HG03108 (cell line): ENCODE results near the gene MEIS3.

Experiments
- ATAC-seq: cut with Tn5 transposase; IDR thresholded peaks from one replicate; pipeline ENCODE4 v1.9.1; 2021; ENCODE audit warnings: moderate library complexity; ENCODE audit not compliant: unreplicated experiment

MEIS3 gene

GRCh38 chr19:47435883-47436417 lies 16.6 kb upstream of the MEIS3 start:
- no peak for ATAC-seq

DNA sequence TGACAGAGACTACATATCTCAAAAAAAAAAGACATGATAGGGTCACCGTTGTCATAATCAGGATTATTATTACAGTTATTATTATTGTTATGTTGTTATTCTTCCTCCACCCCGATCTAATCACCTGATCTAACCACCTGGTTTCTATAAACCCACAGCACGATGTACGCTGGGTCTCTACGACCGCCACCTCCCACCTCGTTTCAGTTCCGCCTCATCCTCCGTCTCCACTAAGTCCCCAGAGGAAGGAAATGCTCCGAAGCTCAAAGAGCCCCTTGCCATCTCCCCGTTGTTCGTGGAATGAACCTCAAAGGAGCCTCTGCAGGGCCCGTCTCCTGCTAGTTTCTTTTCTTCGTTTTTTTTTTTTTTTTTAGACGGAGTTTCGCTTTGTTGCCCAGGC lies 15.9 kb upstream of the MEIS3 start:
- ATAC-seq = no peak

DNA sequence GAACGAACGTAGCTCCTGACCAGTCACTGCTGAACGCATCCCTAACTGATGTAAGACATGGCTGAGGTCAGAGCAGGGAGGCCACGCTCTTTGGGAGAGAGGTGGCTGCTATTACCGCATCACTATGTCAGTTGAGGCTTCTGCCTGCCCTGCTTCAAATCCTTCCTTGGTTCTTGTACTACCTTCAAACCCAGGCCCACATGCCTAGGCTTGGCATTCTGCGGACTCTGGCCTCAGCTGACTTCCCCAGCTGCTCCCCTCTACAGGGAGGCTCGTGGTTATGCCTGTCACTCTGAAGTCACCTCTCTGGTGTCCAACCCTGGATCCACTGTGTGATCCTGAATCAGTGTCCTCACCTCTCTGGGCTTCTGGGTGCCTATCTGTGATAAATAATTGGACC lies 14.8 kb upstream of the MEIS3 start:
- no peak for ATAC-seq

GRCh38 chr19:47433121-47433520 lies 13.8 kb upstream of the MEIS3 start:
- ATAC-seq = no peak

DNA sequence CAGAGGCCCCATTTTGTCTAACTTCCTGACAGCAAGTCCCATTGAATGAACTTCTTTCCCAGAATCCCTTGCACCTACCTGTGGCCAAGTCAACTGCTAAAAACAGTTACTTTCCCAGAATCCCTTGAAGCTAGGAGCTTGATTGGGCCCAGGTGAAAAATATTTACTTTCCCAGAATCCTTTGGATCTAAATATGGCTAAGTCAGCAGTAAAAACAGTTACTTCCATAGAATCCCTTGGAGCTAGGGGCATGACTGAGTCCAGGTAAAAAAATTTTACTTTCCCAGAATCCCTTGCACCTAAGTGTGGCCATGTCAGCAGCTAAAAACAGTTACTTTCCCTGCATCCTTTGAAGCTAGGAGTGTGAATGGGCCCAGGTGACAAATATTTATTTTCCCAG lies 13.2 kb upstream of the MEIS3 start:
- no peak for ATAC-seq

DNA sequence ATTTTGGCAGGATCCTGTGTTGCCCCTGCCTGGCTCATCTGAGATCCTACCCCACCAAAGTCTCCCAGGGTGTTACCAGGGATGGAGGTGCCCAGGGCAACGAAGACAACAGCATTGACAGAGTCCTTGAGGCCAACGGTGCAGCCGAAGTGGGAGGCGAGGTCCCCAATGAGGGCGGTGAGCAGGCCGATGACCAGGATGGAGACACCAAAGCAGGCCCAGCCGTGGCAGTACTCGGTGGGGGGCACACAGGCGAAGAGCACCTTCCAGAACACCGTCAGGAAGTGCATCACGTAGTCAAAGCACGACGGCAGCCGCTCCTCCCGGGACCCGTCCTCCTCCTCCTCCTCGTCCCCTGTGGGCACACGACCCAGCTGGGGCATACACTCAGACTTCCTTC lies 12.8 kb upstream of the MEIS3 start:
- no peak for ATAC-seq

DNA sequence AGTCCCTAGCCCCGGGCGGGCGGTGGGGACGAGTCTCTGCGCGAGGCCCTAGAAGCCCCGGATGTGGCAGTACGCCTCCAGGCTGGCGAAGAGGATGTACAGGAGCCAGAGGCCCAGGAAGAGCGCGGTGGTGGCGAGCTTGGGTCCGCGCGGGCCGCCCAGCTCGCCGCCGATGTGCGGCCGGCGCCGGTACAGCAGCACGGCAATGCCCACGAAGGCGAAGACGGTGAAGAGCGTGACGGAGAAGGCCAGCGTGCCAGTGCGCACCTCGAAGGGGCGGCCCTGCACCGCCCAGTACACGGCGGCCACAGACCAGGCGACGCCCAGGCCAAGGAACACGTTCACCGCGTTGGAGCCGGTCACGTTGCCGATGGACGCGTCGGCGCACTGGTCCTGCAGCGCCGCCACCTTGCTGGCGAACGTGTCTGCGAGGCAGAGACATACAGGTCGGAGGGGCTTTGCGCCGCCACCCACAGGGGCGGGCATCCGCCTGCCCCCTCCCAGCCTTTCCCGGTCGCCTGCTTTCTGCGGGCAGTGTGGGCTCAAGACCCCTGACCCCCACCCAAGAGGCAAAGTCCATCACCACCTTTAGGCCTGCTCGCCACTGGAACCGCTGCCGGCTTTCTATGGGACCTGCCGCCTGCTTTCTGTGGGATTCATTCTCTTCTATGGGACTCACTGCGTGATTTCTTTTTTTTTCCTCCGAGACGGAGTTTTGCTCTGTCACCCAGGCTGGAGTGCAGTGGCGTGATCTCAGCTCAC lies 10.9 kb upstream of the MEIS3 start:
- ATAC-seq = no peak

DNA sequence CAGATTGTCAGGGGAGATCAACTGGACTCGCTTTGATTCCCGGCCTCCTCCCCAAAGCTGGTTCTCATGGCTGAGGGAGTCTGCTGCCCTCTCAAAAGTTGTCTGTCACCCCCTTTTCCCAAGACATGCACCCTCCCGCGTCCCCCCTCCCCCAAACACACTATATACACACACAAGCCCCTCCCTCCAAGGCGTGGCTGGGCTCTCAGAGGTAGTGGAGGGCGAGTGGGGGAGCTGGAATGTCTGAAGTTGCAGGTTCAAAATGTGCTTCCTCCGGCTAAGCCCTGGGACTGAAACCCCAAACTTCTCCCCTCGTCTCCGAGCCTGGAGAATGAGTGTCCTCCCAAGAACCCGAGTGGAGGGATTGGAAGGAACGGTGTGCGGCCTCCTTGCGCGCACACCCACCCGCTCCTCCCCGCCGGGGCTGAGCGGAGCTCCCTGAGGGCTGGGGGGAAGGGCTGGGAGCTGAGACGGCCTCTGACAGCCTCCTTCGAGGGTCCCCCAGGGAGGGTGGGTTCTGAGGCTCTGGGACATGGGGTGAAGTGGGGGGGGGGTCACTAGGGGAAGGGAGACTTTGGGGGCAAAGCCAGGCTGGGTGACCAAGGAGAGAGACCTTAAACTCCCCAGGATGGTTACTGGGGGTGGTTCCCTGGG lies 9.9 kb upstream of the MEIS3 start:
- ATAC-seq = no peak

GRCh38 chr19:47428177-47428894 lies 9.0 kb upstream of the MEIS3 start:
- no peak for ATAC-seq

DNA sequence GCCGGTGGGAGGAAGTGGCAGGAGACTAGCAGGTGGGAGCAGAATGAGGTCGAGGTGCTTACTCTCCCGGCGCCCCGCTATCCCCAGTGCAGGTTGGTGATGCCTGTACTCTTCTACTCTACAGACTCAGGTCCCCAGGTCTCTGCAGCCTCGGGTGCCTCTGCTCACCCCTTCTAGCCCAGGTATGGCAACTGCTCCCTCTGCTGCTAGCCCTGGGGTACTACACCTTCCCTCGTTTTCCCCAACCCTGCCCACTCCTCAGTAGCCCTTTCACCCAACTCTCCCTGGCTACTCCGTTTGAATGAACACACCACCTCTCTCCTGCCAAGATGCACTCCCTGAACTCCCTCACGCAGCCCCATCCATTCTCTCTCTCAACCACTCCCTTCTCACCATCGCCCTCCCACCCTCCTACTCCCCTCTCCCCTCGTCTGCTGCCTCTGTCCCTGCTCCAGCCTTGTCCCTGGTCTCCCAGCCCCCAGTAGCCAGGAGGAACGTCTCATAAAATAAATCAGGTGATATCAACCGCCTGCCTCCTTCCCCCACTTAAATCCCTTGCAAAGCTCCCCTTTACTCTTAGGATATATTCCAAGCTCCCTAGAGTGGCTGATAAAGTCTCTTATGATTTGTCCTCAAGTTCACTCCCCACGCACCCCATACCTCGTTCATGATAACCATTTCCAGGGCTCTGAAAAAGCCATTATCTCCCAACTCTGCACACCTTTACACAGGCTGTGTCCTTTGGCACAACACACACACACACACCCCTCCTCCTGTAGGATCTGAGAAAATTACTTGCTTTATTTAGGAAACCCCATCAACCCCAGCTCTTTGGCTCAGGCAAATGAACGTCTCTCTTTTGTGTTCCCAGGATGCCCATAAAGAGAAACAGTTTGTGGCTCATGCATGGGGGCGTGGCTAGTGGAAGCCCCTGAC lies 8.2 kb upstream of the MEIS3 start:
- no peak for ATAC-seq

GRCh38 chr19:47423203-47423882 lies 4.0 kb upstream of the MEIS3 start:
- no peak for ATAC-seq

GRCh38 chr19:47422417-47423163 lies 3.3 kb upstream of the MEIS3 start:
- ATAC-seq = no peak

DNA sequence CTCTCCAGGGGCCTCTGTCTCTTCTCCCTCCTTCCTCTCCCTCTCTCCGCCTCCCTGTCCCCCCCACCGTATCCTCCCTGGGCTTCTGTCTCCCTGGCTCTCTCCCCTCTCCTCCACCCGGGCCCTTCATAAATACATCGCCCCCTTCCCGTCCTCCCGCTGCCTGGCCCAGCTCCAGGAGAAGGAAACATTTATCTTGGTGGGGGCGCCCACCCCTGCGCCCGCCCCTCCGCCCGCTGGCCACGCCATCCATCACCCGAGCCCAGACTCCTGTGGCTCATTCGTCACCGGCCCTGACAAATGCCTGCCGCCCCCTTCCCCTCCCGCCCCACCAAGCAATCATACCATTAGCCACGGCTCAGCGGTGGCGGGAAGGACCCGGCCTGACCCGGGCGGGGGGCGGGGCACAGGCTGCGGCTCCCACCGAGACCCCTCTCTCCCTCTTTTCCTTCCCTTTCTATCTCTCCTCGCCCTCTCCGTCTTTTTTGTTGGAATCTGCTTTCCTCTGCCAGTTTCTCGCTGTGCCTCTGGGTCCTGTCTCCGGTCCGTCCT lies 2.6 kb upstream of the MEIS3 start:
- no peak for ATAC-seq

DNA sequence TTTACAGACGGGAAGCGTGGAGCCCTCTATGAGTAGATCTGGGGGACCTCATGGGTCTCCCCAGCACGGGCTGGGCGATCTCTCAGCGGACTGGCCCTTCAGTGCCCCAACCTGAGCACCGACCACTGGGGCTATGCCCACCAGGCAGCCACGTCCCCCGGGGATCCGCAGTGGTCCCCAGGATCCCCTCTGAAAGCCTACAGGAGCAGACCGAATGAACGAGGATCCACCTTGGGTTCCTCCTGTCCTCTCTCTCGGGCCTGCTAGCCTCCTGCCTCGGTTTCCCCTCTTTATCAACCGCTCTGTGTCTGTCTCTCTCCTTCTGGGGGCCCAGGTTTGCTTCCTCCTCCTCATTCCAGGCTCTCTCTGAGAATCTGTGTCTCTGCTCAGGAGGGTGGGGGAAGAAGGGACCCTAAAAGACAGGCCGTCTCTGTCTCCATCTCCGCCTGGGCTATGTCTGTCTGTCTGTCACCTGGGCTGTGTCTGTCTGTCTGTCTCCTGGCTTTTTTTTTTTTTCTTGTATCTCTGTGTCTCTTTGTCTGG lies 2.0 kb upstream of the MEIS3 start:
- no peak for ATAC-seq

GRCh38 chr19:47419789-47420188 lies 462 bp upstream of the MEIS3 start:
- no peak for ATAC-seq

DNA sequence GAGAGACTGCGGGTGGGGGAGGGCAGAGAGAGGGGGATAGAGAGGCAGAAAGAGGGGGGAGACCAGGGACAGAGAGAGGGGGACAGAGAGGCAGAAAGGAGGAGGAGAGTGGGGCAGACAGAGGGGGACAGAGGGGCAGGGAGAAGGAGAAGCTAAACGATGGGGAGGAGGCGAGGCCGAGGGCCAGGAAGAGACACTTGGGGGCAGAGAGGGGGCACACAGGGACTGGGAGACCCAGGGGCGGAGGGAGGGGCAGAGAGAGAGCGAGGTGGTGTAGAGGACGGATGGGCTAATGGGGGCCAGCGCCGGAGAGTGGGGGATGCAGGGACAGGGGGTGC lies 666 bp downstream of the MEIS3 start:
- ATAC-seq = no peak

DNA sequence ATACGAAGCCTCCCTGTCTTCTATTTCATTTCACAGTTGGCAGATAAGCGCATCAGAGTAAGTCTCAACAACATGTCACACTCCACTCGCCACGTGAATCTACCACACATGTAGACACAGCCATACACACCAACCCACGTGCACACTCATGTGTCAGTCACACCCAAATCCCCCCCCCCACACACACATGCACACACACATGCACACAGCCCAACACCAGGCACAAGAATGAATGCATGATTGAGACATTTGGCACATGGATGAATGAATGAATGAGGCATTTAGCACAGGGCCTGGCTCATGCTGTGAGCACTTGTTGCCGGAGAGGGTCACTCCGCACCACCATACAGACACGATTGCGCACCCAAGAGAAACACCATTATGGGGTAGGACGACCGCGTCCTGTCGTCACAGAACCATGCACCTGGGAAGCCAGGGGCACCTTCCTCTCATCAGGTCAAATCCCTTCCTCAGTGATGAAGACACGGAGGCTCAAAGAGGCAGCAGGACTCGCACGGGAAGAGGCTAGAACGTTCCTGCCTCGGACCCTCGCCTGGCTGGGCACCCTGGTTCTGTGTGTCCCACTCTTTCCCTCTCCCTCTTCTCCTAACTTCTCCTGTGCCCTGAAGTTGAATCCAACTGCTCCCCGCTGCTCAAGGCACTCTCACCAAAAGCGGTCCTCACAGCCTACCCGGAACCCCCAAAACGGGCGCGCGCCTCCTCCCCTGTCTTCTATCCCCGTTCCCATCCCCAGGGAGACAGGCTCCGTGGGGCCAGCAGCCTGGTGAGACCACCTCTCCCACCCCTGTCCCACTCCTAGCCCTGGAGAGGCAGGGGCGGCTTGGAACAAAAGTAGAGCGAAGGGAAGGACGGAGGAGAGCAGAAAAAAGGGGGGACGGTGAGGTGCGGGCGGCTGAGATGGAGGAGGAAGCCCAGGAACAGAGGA lies 1.3 kb downstream of the MEIS3 start:
- no peak for ATAC-seq
